Stimulated activated naive CD8-positive, alpha-beta T cell treated with anti-CD3 and anti-CD28 coated beads, Interleukin-15, Interleukin-2, amounts not matched to agents 100 U/mL and 50 U/mL, for 24 hours (primary cell): ENCODE measurements around the gene WNT1.

Experiments used
- ATAC-seq: fragments of 150-1000 bp; cut with Tn5 transposase; one replicate; pipeline ENCODE4 v1.10.0; 2021
- DNase-seq: peaks from one replicate; pipeline ENCODE4 v3.0.0; 2021

Gene WNT1

GRCh38 chr12:48978291-48978740 is at the start of gene WNT1:
WNT1 (plus strand) TSS chr12:48978322; CDS start chr12:48978651, 329 bp downstream.
- DNase-seq = no peak
- no peak for ATAC-seq

- ATAC-seq = no peak
- no peak for DNase-seq
These were observed 48.6 kb upstream of the WNT1 start for GRCh38 chr12:48929551-48929950.

- DNase-seq = no peak
- no peak for ATAC-seq
These were observed 47.6 kb upstream of the WNT1 start for GRCh38 chr12:48930475-48930874.

GRCh38 chr12:48932878-48933277 is 45.2 kb upstream of the WNT1 start:
- DNase-seq (no peak), ATAC-seq (no peak)

- no peak for DNase-seq
- ATAC-seq = peak; percentile 37
These were observed 44.3 kb upstream of the WNT1 start for GRCh38 chr12:48933664-48934311.

- DNase-seq = no peak
These were observed 43.8 kb upstream of the WNT1 start for GRCh38 chr12:48934312-48934706.

GRCh38 chr12:48936379-48936979 is 41.6 kb upstream of the WNT1 start:
- DNase-seq = peak; percentile 91
- peak; percentile 71 for ATAC-seq

More at GRCh38 chr12:48934312-48934706, 43.8 kb upstream of the WNT1 start:
- ATAC-seq = no peak

GRCh38 chr12:48937170-48937569 is 41.0 kb upstream of the WNT1 start:
- DNase-seq (no peak), ATAC-seq (no peak)

GRCh38 chr12:48938805-48939204 is 39.3 kb upstream of the WNT1 start:
- ATAC-seq (no peak), DNase-seq (no peak)

- ATAC-seq = no peak
- no peak for DNase-seq
These were observed 37.9 kb upstream of the WNT1 start for GRCh38 chr12:48940181-48940580.

GRCh38 chr12:48943221-48943620 is 34.9 kb upstream of the WNT1 start:
- no peak for DNase-seq
- no peak for ATAC-seq

- DNase-seq (no peak), ATAC-seq (no peak)
These were observed 31.9 kb upstream of the WNT1 start for GRCh38 chr12:48946205-48946604.

GRCh38 chr12:48946943-48947342 is 31.2 kb upstream of the WNT1 start:
- DNase-seq (no peak), ATAC-seq (no peak)

- no peak for ATAC-seq
- DNase-seq = no peak
These were observed 30.4 kb upstream of the WNT1 start for GRCh38 chr12:48947727-48948126.

- ATAC-seq (no peak), DNase-seq (no peak)
These were observed 25.4 kb upstream of the WNT1 start for GRCh38 chr12:48952691-48953090.

GRCh38 chr12:48954061-48954460 is 24.1 kb upstream of the WNT1 start:
- ATAC-seq = no peak
- no peak for DNase-seq

- ATAC-seq (no peak), DNase-seq (no peak)
These were observed 23.2 kb upstream of the WNT1 start for GRCh38 chr12:48954841-48955501.

GRCh38 chr12:48956279-48957140 is 21.6 kb upstream of the WNT1 start:
- DNase-seq = peak; percentile 29
- ATAC-seq = peak; percentile 14

- DNase-seq (peak; percentile 94), ATAC-seq (peak; percentile 97)
These were observed 20.7 kb upstream of the WNT1 start, which contains the start of gene ARF3 for GRCh38 chr12:48957141-48958048. ARF3 (minus strand) TSS chr12:48957487; CDS start chr12:48941095, 16,392 bp downstream.

- DNase-seq (no peak), ATAC-seq (no peak)
These were observed 20.1 kb upstream of the WNT1 start for GRCh38 chr12:48958049-48958388.

GRCh38 chr12:48960834-48961233 is 17.3 kb upstream of the WNT1 start:
- ATAC-seq (no peak), DNase-seq (no peak)
